A673 (cell line): Measurements from ENCODE around the gene PPAN.

Experiments used
- CTCF ChIP-seq: fragments of 300-800, 200-600 bp; sonication (generic); conservative IDR thresholded peaks from 2 replicates; pipeline ENCODE4 v1.5.1; 2017; ENCODE audit warnings: low read depth, mild to moderate bottlenecking, antibody characterized with exemption, low read length, moderate library complexity, mixed read lengths
- EZH2 ChIP-seq: fragments of 200-600 bp; sonication (generic); IDR thresholded peaks from 2 replicates; pipeline ENCODE4 v1.6.1; 2017; ENCODE audit warnings: borderline replicate concordance, low read depth, mild to moderate bottlenecking, mixed read lengths, antibody characterized with exemption, low read length; ENCODE audit not compliant: poor library complexity, severe bottlenecking

- TF ChIP-seq CTCF (no peak), EZH2 (no peak)
Measured at GRCh38 chr19:10145031-10145430, 38.9 kb downstream of the PPAN start.
